HPDE6-E6E7 (cell line): ENCODE measurements around the gene SYS1.

Experiments used
- DNase-seq: peaks from one replicate; pipeline ENCODE4 v3.0.0; 2011; ENCODE audit warnings: missing footprints; ENCODE audit errors: extremely low spot score

Gene SYS1

DNA sequence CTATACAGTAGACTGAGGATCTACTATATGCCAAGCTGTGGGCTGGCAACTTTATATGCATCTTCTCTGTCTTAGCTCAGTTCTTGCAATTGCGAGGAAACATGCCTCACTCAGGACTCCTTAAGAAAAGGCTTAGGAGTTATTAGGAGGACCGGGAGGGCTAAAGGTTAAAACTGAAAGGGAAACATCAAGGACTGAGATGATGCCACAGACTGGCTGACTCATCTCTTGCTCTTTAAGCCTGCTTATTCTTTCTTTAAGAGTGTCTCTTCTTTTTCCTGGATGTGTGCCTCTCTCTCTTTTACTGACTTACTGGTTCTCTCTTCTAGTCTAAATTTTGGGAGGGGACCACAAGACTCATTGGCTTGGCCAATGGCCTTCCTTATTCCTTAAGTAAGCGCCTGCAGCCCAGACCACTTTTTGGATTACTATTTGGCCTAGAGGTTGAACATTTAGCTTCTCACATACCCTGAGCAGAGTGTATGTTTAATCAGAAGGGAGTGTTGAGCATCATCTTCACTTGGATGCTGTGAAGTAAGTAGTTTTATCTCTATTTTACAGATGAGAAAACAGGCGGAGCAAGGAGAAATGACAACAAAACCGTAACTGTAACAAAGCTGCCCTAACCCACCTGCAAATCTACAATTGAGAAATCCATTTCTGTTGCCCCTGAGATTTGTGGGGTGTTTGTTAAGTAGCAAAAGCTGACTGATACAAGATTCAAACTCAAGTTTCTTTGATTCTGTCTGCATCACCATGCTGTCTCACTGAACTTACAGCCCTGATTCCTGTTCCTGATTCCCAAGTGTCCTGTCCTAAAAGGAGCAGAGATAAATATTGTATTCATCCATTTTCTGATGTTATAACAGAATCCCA is 7.5 kb upstream of the SYS1 start:
- DNase-seq = peak; percentile 85

DNA sequence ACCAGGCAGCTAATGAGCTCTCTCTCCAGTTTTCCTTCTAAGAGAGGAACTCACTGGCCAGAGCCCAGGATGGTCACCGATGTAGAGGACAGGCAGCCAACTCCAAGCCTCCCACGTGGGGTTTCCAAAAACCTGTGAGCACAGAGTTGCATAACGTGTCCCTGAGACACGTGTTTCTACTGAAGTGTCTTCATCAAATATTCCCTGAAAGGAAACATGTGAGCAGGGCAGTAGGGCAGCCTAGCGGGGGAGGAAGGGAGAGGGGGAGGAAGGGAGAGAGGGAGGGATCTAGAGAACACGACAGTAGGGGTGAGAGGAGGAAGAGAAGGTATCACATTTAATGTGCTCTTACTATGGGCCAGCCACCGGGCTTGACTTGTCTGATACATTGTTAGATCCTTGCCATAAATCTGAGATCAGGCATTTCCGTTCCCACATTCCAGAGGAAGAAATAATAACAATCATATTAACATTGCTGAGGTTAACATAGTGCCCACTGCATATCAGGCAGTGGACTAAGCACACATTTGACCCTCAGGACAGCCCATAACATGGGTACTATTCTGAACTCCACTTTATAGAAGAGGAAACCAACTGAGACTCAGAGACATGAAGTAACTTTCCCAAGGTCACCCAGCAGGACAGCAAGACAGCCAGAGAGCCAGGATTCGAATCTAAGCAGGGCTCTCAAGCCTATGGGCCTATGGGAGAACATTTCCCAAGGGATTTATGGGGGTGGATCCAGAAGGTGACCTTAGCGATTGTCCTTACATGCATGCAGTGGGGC is 4.5 kb upstream of the SYS1 start:
- DNase-seq = peak; percentile 49

DNA sequence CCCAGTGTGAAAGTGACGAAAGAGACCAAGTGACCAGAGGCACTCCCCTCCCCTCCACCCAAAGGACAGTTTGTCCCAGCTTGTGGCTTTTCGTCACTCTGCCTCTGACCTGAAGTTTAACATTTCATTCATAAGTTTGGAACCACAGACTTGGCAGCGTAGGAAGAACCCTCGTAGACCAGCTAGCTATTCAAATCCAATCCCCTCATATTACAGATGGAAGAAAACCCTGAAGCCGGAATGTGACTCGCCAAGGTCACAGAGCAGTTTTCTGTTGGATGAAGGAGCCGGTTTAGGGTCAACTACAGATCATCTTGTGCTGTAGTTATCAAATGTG is 3.9 kb upstream of the SYS1 start:
- DNase-seq = no peak

DNA sequence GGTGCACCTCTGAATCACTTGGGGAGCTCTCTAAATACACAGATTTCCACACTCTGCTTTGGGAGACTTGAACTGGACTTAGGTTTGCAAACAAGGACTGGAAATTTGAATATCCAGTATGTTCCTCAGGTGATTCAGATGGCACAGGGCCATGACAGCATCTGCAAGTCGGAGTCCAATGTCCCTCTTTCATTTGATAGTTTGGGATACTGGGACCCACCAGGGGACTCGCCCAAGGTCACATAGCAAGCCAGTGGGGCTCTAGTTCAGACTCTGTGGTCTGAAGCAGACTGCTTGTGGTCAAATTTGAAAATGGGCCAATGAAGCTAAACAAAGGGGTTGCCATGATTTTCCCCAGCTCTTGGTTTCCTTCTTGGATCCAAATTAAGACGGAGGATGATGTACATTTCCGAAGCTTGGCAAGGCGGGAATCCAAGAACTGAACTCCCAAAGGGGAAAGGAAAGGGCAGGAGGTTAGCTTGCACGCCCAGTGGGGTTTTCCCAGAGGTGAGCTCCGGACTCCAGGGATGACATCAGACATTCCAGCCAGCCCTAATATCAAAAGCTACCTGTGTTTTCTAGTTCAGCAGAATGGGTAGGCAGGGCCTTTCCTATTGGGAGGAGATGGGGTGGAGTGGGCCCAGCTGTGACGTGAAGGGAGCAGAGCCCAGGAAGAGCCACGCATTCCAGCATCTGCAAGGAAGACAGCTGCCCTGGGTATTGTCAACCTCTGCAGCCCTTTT is 3.4 kb upstream of the SYS1 start:
- DNase-seq = peak; percentile 92

DNA sequence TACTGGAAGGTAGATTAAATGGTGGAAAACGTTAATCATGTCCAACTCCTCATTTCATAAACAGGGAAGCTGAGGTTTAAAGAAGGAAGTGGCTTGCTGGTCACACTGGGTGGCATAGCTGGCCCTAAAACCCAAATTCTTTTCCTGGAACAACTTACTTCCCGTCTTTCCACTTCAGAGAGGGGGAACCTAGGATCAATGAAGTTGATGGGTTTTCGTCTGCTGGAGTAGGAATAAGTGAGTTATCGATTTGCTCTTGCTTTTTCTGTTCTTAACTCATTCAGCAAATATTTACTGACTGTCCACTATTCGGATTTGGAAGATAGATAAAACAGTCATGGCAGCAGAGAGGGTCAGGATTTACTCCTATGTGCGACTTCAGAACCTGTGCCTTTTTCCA is 1.2 kb upstream of the SYS1 start:
- no peak for DNase-seq

- no peak for DNase-seq
Measured at GRCh38 chr20:45363611-45364492, 896 bp downstream of the SYS1 start.

- no peak for DNase-seq
Measured at GRCh38 chr20:45365444-45365970, 2.6 kb downstream of the SYS1 start.

GRCh38 chr20:45366192-45366591 is 3.2 kb downstream of the SYS1 start:
- no peak for DNase-seq

DNA sequence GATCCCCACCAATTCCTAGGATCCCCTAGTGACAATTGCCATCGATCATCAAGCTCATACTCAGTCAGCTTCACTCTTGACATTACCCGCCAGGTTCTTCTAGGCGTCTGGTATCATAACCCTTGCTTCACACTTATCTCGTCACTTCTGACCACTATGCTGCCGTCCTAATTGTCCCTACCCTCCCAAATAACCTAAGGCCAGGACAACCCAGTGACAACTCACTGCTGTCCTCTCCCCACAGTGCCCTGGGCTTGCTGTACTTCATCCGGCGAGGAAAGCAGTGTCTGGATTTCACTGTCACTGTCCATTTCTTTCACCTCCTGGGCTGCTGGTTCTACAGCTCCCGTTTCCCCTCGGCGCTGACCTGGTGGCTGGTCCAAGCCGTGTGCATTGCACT is 3.7 kb downstream of the SYS1 start:
- DNase-seq = no peak

GRCh38 chr20:45367126-45367525 is 4.2 kb downstream of the SYS1 start:
- DNase-seq = no peak

DNA sequence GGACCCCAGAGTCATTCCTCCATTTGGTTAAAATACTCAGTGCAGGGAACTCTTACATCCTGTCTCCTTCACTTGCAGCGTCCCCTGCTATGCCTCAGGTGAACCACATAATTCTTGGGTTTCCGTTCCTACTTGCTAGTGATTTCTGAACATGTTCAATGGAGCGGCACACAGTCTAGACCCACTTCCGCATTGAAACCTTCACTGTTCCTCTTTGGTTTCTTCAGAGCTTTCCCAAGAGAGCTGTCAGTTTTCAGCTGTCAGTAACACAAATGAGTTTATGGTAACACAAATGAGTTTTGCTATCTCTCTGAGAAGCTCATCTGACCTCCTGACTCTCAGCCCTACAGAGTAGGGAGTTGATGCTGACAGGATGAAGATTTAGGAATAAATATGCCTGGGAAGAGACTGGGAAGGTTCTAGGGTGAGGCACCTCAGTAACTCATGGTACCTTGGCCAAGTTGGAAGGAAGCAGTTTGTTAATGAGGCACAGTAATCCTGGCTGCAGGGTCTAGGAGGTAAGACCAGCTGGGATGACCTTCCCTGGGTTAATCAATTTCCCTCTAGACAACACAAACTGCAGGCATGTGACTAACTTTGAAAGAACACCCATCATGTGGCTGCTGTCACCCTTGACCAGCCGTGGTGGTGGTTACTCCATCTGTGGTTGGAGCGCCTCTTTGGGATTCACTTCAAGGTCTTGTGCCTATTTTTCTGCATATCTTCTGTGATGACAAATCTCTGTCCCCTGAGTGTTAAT is 5.4 kb downstream of the SYS1 start:
- DNase-seq = no peak

GRCh38 chr20:45370571-45371160 is 7.7 kb downstream of the SYS1 start:
- DNase-seq = no peak

- DNase-seq = no peak
Measured at GRCh38 chr20:45372241-45372640, 9.3 kb downstream of the SYS1 start.

DNA sequence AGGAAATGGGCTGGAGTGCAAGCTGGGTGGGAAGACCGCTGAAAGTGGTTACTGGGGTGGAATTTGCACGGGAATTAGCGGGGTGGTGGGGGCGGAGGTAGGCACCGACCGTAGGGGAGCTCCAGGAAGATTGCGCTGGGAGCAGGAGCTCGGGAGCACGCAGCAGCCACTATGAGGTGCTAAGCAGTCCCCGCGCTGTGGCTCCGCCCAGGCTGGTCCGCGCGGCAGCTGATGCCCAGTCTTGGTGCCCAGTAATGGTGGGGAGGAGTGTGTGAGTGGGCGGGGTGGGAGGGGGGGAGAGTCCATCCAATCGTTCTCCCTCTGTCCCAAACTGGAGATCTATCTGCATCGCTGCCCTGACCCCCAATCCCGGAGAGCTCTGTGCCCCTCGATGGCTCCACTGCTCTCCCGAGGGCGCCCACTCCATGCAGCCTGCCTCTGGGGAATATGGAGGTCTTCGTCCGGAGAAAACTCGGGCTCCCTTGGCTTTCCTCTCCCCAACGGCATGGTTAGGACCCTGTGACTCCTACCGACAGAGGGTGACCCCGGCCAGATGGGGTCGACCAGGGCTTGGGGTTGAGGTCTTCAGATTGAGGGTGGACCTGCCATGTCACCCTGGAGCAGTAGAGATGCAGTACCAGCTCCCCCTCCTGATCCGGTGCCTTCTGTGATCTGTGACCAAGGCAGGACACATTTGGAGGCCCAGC is 9.8 kb downstream of the SYS1 start:
- no peak for DNase-seq

DNA sequence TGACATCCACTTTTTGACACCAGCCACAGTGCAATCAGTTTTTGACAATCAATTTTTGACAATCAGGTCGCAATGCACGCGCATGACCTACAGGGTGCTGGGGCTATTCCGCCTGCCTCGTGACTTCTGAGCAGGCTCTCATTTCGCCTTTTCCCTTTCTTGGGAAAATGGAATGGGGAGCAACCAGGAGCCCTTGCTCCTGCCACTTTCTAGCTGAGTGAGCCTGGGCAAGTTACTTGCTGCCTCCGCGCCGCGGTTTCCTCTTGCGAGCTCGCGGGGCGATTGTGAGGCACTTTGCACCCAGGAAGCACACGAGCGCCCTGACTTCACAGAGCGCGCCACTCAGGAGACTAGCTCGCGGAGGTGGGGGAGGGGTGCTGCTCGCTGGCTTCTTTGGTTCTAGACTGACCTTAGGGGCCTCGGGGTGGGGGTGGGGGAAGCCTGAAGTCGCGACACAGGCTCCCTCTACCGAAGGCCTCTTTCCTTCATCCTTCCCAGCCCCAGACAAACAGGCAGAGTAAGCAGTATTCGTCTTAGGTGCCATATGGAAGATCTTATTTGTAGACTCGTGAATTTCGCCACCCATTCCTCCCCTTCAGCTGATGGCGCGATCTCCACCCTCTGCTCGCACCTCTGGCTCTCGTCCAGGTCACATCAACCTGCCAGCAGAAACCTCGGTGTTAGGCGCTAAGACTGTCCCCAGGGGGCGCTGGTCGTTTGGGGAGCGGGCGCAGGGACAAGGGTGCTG is 10.6 kb downstream of the SYS1 start:
- peak; percentile 96 for DNase-seq

DNA sequence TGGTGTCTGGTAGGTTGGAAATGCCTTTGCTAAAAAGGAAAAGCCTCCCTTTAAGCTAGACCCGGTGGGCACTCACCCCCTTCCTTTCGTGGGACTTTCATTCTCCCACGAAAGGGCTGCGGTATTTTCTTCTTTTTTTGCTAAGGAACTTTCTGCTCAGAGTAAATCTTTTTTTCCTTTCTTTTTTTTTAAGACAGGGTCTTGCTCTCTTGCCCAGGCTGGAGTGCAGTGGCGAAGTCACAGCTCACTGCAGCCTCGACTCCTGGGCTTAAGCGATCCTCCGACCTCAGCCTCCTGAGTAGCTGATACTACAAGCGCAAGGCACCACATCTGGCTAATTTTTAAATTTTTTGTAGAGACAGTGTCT is 11.1 kb downstream of the SYS1 start:
- DNase-seq = no peak

DNA sequence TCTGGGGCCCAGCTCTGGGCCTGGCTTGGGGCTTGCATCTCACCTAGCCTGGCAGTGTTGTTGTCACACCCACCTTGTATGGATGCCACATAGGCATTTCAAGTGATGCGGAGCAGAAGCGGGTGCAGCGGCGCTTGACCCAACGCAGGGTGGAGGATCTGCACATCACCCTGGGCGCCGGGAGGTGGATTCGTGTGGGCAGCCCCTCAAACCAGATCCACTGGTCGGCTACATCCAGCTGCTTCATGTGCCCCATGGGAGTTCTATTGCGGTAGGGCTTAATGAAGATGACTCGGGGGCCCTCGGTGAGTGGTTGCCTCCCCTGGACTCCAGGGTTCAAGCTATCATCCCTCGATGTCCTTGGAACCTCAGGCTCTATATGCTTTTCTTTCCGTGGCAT is 12.0 kb downstream of the SYS1 start:
- no peak for DNase-seq

GRCh38 chr20:45377269-45377668 is 14.3 kb downstream of the SYS1 start:
- DNase-seq = no peak

DNA sequence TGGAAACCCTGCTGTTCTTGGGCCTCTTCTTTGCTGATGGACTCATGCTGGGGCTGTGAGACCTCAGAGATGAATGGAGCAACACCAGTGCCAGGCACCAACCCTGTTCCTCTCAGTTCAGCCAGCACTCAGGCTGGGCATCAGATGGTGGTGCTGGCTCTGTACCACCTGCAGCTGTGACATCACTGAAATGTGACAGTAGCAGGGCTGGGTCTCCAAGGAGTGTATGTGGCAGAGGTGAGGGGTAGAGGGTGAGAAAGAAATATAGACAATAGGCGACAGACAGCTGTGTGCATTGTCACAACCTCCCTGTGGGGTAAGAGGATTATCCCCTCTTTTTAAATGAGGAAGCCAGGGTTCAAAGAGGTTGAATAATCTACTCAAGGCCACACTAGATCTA is 15.2 kb downstream of the SYS1 start, which contains the start of gene TP53TG5:
TSS of gene TP53TG5 (minus strand) at position 135 of the 400 bp plus-strand sequence. CDS start at position 46, 89 bp downstream.
- DNase-seq = no peak
